ENCODE results near the gene SCGB1D2. TPM values are rescaled to one million over a fixed set of nuclear protein-coding genes. Genes with fewer than 3 reads are reported as not detected.

SCGB1D2 gene
- total and polyA plus RNA-seq, 10 of the 15 experiments (the other 5 are each of a cell fraction or from before 2014, with no cell fraction given): 0.48 TPM; not detected in 9

DNA sequence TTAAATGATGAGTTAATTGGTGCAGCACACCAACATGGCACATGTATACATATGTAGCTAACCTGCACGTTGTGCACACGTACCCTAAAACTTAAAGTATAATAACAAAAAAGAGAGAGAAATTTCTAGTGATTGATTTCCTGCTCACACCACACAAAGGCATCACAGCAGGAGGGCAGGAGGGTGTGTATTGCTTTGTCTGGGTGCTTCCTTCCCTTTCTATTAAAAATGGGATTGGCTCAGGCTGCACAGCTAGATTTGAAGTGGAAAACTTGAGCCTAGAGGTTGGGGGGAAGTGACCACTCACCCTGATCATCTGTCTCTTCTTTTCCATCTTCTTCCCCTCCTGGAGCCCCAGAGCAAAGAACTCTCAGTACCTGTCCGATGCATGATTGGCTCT lies 944 bp upstream of the SCGB1D2 start:
- FAIRE-seq (no peak), DNase-seq (ENCODE audit: low read depth, low spot score) (no peak), ATAC-seq (no peak)
- no TSS peak for BruUV-seq (replicated peaks)
- no peaks in the 10 kb centered on the region for H3K36me3 ChIP-seq (ENCODE audit: control insufficient read depth in 2 of 2, insufficient read depth in 2 of 2, low read length in 1 of 2)
- no peaks in the 10 kb centered on the region for H4K20me1 ChIP-seq (ENCODE audit: control insufficient read depth, insufficient read depth)
- H3K79me2 ChIP-seq (ENCODE audit: control insufficient read depth, insufficient read depth, low read length): no peaks in the 10 kb centered on the region
- H3K27ac ChIP-seq (ENCODE audit: control insufficient read depth, insufficient read depth): no peak overlapping the region
- RAD21 ChIA-PET (ENCODE audit: unreplicated experiment): no interaction called here
- no peaks in the 10 kb centered on the region for H3K9me3 ChIP-seq (replicated peaks; ENCODE audit: control insufficient read depth, insufficient read depth, low read length)
- H2AFZ ChIP-seq (ENCODE audit: control insufficient read depth, low read depth, low read length): no peak overlapping the region
- WGBS (ENCODE audit: insufficient coverage, insufficient replicate concordance, low lambda C conversion rate, missing lambda C conversion rate): 29% methylated on average over 3 of the region's 3 CpGs
- H3K9ac ChIP-seq (ENCODE audit: control insufficient read depth, insufficient read depth, low read length): no peak overlapping the region
- intact Hi-C loops (cut with micrococcal nuclease; ENCODE audit: unreplicated experiment) (no loop called here), in situ Hi-C loops (cut with MboI) (no loop called here)
- SMC1A ChIA-PET (ENCODE audit: uncharacterized antibody, unreplicated experiment): no interaction called here
- CTCF ChIA-PET: no interaction called here
- no peak overlapping the region for H3K4me2 ChIP-seq (ENCODE audit: control insufficient read depth, insufficient read depth)
- POLR2A ChIA-PET: no interaction called here
- no peaks in the 10 kb centered on the region; a peak in 2 of 4 replicates for H3K27me3 ChIP-seq (replicated peaks in 1 of 2; ENCODE audit: control insufficient read depth in 2 of 2, insufficient read depth in 2 of 2, low read length in 1 of 2)
- H3K4me3 ChIP-seq: no peak overlapping the region
- H3K4me1 ChIP-seq (ENCODE audit: control insufficient read depth, insufficient read depth, low read length): no peaks in the 10 kb centered on the region
- no peak for TF ChIP-seq CBFB (IDR thresholded peaks at IDR 0.05; ENCODE audit: low read depth)
- TF ChIP-seq TBL1XR1 (IDR thresholded peaks at IDR 0.05; ENCODE audit: low read depth, low read length): no peak
- no peak for TF ChIP-seq SREBF2 (IDR thresholded peaks at IDR 0.05; ENCODE audit: low read length)
- no peak for TF ChIP-seq NBN (IDR thresholded peaks at IDR 0.05)
- TF ChIP-seq, protein P1, sequence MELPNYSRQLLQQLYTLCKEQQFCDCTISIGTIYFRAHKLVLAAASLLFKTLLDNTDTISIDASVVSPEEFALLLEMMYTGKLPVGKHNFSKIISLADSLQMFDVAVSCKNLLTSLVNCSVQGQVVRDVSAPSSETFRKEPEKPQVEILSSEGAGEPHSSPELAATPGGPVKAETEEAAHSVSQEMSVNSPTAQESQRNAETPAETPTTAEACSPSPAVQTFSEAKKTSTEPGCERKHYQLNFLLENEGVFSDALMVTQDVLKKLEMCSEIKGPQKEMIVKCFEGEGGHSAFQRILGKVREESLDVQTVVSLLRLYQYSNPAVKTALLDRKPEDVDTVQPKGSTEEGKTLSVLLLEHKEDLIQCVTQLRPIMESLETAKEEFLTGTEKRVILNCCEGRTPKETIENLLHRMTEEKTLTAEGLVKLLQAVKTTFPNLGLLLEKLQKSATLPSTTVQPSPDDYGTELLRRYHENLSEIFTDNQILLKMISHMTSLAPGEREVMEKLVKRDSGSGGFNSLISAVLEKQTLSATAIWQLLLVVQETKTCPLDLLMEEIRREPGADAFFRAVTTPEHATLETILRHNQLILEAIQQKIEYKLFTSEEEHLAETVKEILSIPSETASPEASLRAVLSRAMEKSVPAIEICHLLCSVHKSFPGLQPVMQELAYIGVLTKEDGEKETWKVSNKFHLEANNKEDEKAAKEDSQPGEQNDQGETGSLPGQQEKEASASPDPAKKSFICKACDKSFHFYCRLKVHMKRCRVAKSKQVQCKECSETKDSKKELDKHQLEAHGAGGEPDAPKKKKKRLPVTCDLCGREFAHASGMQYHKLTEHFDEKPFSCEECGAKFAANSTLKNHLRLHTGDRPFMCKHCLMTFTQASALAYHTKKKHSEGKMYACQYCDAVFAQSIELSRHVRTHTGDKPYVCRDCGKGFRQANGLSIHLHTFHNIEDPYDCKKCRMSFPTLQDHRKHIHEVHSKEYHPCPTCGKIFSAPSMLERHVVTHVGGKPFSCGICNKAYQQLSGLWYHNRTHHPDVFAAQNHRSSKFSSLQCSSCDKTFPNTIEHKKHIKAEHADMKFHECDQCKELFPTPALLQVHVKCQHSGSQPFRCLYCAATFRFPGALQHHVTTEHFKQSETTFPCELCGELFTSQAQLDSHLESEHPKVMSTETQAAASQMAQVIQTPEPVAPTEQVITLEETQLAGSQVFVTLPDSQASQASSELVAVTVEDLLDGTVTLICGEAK (IDR thresholded peaks at IDR 0.05; ENCODE audit: borderline replicate concordance): no peak
- no peak for TF ChIP-seq KDM1A (IDR thresholded peaks at IDR 0.05; ENCODE audit: borderline replicate concordance)
- no peak for TF ChIP-seq SPI1 (IDR thresholded peaks at IDR 0.05; ENCODE audit: borderline replicate concordance, insufficient read depth, low read depth, low read length)
- TF ChIP-seq NFYA (IDR thresholded peaks at IDR 0.05; ENCODE audit: borderline replicate concordance, low read depth, low read length): no peak
- TF ChIP-seq, protein P2, sequence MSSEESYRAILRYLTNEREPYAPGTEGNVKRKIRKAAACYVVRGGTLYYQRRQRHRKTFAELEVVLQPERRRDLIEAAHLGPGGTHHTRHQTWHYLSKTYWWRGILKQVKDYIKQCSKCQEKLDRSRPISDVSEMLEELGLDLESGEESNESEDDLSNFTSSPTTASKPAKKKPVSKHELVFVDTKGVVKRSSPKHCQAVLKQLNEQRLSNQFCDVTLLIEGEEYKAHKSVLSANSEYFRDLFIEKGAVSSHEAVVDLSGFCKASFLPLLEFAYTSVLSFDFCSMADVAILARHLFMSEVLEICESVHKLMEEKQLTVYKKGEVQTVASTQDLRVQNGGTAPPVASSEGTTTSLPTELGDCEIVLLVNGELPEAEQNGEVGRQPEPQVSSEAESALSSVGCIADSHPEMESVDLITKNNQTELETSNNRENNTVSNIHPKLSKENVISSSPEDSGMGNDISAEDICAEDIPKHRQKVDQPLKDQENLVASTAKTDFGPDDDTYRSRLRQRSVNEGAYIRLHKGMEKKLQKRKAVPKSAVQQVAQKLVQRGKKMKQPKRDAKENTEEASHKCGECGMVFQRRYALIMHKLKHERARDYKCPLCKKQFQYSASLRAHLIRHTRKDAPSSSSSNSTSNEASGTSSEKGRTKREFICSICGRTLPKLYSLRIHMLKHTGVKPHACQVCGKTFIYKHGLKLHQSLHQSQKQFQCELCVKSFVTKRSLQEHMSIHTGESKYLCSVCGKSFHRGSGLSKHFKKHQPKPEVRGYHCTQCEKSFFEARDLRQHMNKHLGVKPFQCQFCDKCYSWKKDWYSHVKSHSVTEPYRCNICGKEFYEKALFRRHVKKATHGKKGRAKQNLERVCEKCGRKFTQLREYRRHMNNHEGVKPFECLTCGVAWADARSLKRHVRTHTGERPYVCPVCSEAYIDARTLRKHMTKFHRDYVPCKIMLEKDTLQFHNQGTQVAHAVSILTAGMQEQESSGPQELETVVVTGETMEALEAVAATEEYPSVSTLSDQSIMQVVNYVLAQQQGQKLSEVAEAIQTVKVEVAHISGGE (CRISPR knock-in tag; IDR thresholded peaks at IDR 0.05): no peak
- TF ChIP-seq ZNF24 (IDR thresholded peaks at IDR 0.05): no peak
- TF ChIP-seq ASH2L (IDR thresholded peaks at IDR 0.05; ENCODE audit: borderline replicate concordance, low read depth): no peak
- TF ChIP-seq JUND (IDR thresholded peaks at IDR 0.05; ENCODE audit: low read depth, low read length): no peak
- no peak for TF ChIP-seq SUPT20H (IDR thresholded peaks at IDR 0.05; ENCODE audit: borderline replicate concordance, control insufficient read depth, low read depth, low read length)
- no peak for TF ChIP-seq NRF1 (conservative IDR thresholded peaks at IDR 0.05; ENCODE audit: low read depth, low read length)
- TF ChIP-seq EZH2 (IDR thresholded peaks at IDR 0.05; ENCODE audit: borderline replicate concordance, control insufficient read depth, low read depth, low read length): no peak
